Testis (tissue), 3 donors: ENCODE results near the gene CRYL1. TPM values are rescaled to one million over a fixed set of nuclear protein-coding genes. Genes with fewer than 3 reads are reported as not detected.
A peak's percentile ranks its signal among the peaks of the same experiment; 100 is the strongest.

ENCODE experiments used
- DNase-seq: peaks from one replicate; pipeline ENCODE4 v3.0.0-alpha.2; 2019
- H3K27ac ChIP-seq, 2 donors: fragments of 200-600 bp; sonication (generic); one replicate each; pipeline ENCODE4 v1.5.1; 2019
- H3K27me3 ChIP-seq: fragments of 200-600 bp; sonication (generic); one replicate; pipeline ENCODE4 v1.5.1; 2019
- H3K36me3 ChIP-seq: fragments of 200-600 bp; sonication (generic); one replicate; pipeline ENCODE4 v1.5.1; 2017; ENCODE audit warnings: low read depth; ENCODE audit errors: missing control alignments
- H3K4me1 ChIP-seq: fragments of 200-600 bp; sonication (generic); one replicate; pipeline ENCODE4 v1.5.1; 2019
- H3K4me3 ChIP-seq, 2 donors: fragments of 200-600 bp; sonication (generic); one replicate each; pipeline ENCODE4 v1.5.1; 2017 to 2019
- H3K9me3 ChIP-seq: fragments of 200-600 bp; sonication (generic); one replicate; pipeline ENCODE4 v1.5.1; 2017
- CTCF ChIP-seq, 3 experiments: fragments of 450-650 bp in 2 of 3; fragments of 200-600 bp in 1 of 3; sonication (generic) in 1 of 3; IDR thresholded peaks; one replicate each; pipeline ENCODE4 v1.5.1; 2016 to 2019; ENCODE audit warnings: antibody characterized with exemption in 3 of 3, mild to moderate bottlenecking in 2 of 3, moderate library complexity in 1 of 3
- POLR2A ChIP-seq: fragments of 450-650 bp; IDR thresholded peaks from one replicate; pipeline ENCODE4 v1.6.1; 2017; ENCODE audit warnings: antibody characterized with exemption, mild to moderate bottlenecking, moderate library complexity
- WGBS, 2 donors: methylation state at CpG; one replicate each; pipeline ENCODE4 v1.1.5; 2018; 5-methylcytosine and 5-hydroxymethylcytosine counted together
- intact Hi-C: fragments of 100-400 bp; cut with DNase I; formaldehyde crosslinking; loops from one replicate; pipeline ENCODE4 v1.15.1; 2023; ENCODE audit warnings: low total_unique reads
- polyA plus RNA-seq: library from polyadenylated mRNA; stranded (reverse); fragments of 350-450 nt; fragmentation: Illumina TruSeq; extraction: RNeasy Lipid Tissue Mini Kit (QIAGEN cat#74804); gene quantifications from one replicate; pipeline ENCODE4 v1.2.3, GENCODE V29; 2014; ENCODE audit warnings: low read depth, low replicate concordance; ENCODE audit not compliant: insufficient read depth
- total RNA-seq, 2 donors: library from RNA; depleted of rRNA; stranded (reverse); fragments of >200 nt; gene quantifications; one replicate each; pipeline ENCODE4 v1.2.3, GENCODE V29; 2016

Gene CRYL1
- total and polyA plus RNA-seq, 3 donors from 2014 or later = 8.0 to 16.8 (median 16.8) TPM

GRCh38 chr13:20525144-20525600, 485 bp downstream of the CRYL1 start:
- peak; percentile 26 for DNase-seq
- Histone ChIP-seq H3K36me3 (no peaks in the 10 kb centered on the region), H3K27me3 (no peaks in the 10 kb centered on the region), H3K4me1 (peaks cover 6% of the 10 kb centered on the region), H3K9me3 (no peaks in the 10 kb centered on the region), H3K27ac (peak overlapping the region; percentile 21 to 79), H3K4me3 (peak overlapping the region; percentile 83 to 86)
- intact Hi-C loops = no loop called here
- 3 to 8% methylated on average over 6 to 36 of the region's 37 CpGs for WGBS, 2 donors
- TF ChIP-seq POLR2A = no peak
- TF ChIP-seq CTCF (IDR thresholded peaks at IDR 0.05) = no peak

- peaks cover 6% of the 10 kb centered on the region for H3K4me1 ChIP-seq
- H3K4me3 ChIP-seq = no peak overlapping the region
- no peaks in the 10 kb centered on the region for H3K9me3 ChIP-seq
- WGBS, 2 donors = 69 to 86% methylated on average over 5 of the region's 5 CpGs
- TF ChIP-seq CTCF (IDR thresholded peaks at IDR 0.05) (no peak), POLR2A (no peak)
- no peaks in the 10 kb centered on the region for H3K27me3 ChIP-seq
- intact Hi-C loops = no loop called here
- no peak for DNase-seq
- no peaks in the 10 kb centered on the region for H3K36me3 ChIP-seq
- H3K27ac ChIP-seq = no peak overlapping the region
Observed at GRCh38 chr13:20521364-20522115, 4.1 kb downstream of the CRYL1 start.

GRCh38 chr13:20519875-20520274, 5.8 kb downstream of the CRYL1 start:
- H3K27ac ChIP-seq = no peak overlapping the region
- no peaks in the 10 kb centered on the region for H3K9me3 ChIP-seq
- peaks cover 4% of the 10 kb centered on the region for H3K4me1 ChIP-seq
- no peak for DNase-seq
- H3K27me3 ChIP-seq = no peaks in the 10 kb centered on the region
- no peaks in the 10 kb centered on the region for H3K36me3 ChIP-seq
- intact Hi-C loops = no loop called here
- 64 to 83% methylated on average over 1 of the region's 1 CpG for WGBS, 2 donors
- TF ChIP-seq POLR2A (no peak), CTCF (IDR thresholded peaks at IDR 0.05) (no peak)
- H3K4me3 ChIP-seq = no peak overlapping the region

DNA sequence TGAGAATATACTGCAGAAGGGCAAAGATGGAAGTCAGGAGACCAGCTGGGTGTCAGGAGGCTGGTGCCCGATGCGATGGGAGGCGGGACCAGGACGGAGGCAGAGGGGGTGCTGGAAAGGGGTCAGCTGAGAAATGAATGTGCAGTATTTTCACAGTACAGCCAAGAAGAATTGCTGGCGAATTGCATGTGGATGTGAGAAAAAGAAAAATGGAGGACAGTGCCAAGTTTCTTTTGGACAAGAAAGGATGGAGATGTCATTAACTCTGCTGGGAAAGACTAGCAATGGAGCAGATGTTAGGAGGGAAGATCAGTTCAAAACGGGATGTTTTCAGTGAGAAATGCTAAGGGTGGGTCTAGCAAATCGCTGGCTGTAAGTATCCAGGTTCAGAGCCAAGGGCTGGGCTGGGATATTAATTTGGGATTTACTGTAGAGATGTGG, 7.0 kb downstream of the CRYL1 start:
- no peak for TF ChIP-seq CTCF (IDR thresholded peaks at IDR 0.05)
- TF ChIP-seq POLR2A = no peak
- no peak for DNase-seq
- no peak overlapping the region for H3K4me3 ChIP-seq
- no peaks in the 10 kb centered on the region for H3K4me1 ChIP-seq
- no peak overlapping the region for H3K27ac ChIP-seq
- no peaks in the 10 kb centered on the region for H3K27me3 ChIP-seq
- H3K36me3 ChIP-seq = no peaks in the 10 kb centered on the region
- intact Hi-C loops = no loop called here
- no peaks in the 10 kb centered on the region for H3K9me3 ChIP-seq
- WGBS, 2 donors = 46 to 50% methylated on average over 7 of the region's 7 CpGs

- intact Hi-C loops = no loop called here
- no peak for DNase-seq
- no peaks in the 10 kb centered on the region for H3K36me3 ChIP-seq
- H3K27ac ChIP-seq = no peak overlapping the region
- WGBS, 2 donors = 84 to 89% methylated on average over 2 of the region's 2 CpGs
- H3K27me3 ChIP-seq = no peaks in the 10 kb centered on the region
- no peak overlapping the region for H3K4me3 ChIP-seq
- no peaks in the 10 kb centered on the region for H3K4me1 ChIP-seq
- H3K9me3 ChIP-seq = no peaks in the 10 kb centered on the region
- TF ChIP-seq POLR2A (no peak), CTCF (IDR thresholded peaks at IDR 0.05) (no peak)
Observed at GRCh38 chr13:20514866-20515265, 10.8 kb downstream of the CRYL1 start.
